GM19023 (cell line): ENCODE data around the gene GPR17.

Source experiments
- ATAC-seq: cut with Tn5 transposase; IDR thresholded peaks from one replicate; pipeline ENCODE4 v1.9.1; 2021; ENCODE audit warnings: mild to moderate bottlenecking, moderate library complexity; ENCODE audit not compliant: unreplicated experiment

GPR17 gene

DNA sequence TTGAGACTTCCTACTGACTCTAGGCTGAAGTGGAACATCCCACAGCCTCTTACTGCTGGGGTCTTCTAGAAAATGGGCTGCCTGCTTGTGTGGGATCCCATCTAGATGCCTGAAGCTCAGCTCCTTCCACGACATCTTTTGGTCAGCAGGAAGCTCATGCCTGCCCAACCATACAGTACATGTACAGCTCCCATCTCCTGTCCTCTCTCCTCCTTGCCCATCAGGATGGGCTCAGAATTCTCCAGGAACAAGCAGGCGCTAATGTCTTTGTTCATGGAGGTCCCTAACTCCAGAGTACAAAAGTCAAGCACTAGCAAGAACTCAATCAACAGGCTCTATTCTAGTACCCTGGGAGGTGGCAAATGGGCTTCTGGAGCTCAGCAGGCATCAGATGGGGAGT lies 31.7 kb upstream of the GPR17 start:
- ATAC-seq, result no peak

DNA sequence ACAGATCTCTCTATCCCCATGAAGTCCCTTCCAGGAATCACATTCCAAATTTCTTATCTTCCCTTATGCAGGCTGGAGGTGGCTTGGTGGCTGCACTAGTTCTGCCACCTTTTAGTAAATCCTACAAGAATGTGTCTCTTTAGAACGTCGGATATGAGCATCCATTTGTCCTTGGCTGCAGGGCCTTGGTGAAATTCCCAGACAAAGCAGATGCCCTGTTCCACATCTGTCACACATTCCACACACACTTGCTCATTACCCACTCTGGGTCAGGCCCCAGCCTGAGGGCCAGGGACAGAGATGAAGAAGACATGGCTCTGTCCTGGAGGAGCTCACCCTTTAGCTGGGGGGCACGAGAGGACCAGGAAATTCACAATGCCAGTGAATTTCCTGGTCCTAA lies 31.2 kb upstream of the GPR17 start:
- no peak for ATAC-seq

DNA sequence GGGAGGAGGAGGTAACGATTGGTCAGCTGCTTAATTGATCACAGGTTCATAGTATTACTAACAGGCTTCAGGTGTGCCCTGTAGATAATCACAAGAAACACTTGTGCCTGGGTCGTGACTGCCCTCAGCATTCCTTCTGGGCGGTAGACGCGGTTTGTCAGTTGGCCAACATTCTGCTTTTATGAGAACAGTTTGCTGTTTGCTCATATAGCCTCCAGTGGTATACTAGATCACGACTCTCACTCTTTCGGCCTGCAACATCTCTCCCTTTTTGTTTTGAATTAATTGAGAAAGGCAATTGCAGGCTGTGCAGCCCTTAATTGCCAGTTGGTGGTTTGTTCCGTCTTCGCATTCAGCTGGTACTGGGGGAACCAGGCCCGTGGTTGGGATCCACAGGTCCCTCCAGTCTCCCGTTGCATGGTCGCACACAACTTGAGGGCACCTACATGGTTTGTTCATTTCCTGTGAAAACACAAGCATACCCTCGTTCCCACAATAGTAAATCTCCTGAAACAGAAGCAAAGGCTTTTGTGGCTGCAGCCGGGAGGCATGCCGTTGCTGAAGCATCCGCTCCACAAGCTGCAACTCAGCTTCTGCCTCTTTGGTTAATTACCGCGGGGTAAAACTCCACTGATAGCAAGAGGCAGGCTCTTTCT lies 30.3 kb upstream of the GPR17 start:
- ATAC-seq, result no peak

DNA sequence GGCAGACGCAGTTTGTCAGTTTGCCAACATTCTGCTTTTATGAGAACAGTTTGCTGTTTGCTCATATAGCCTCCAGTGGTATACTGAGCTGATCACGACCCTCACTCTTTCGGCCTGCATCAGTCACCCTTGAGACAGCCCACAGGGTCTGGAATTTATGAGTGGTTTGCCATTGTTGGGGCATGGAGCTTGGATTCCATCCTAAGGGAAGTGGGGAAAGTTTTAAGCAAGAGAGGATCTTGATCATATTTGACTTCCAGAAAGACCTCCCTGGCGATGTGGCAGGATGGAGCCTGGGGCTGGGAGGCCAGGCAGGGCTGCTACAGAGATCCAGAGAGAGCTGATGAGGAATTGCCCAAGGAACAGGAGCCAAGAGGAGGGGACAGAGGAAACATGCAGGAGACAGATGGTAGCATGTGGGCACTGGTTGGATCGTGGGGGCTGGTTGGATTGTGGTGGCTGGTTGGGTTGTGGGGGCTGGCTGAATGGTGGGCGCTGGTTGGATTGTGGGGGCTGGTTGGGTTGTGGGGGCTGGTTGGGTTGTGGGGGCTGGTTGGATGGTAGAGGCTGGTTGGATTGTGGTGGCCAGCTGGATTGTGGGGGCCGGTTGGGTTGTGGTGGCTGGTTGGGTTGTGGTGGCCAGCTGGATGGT lies 27.3 kb upstream of the GPR17 start:
- ATAC-seq, result no peak

DNA sequence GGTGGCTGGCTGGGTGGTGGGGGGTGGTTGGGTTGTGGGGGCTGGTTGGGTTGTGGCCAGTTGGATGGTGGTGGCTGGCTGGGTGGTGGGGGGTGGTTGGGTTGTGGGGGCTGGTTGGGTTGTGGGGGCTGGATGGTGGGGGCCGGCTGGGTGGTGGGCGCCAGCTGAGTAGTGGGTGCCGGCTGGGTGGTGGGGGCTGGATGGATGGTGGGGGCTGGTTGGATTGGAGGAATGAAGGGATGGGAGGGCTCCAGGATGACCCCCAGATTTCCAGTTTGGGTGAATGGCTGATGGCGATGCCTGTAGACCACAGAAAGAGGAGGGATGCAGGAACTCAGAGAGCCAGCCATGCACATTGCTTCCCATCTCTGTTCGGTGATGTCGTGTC lies 26.8 kb upstream of the GPR17 start:
- no peak for ATAC-seq

DNA sequence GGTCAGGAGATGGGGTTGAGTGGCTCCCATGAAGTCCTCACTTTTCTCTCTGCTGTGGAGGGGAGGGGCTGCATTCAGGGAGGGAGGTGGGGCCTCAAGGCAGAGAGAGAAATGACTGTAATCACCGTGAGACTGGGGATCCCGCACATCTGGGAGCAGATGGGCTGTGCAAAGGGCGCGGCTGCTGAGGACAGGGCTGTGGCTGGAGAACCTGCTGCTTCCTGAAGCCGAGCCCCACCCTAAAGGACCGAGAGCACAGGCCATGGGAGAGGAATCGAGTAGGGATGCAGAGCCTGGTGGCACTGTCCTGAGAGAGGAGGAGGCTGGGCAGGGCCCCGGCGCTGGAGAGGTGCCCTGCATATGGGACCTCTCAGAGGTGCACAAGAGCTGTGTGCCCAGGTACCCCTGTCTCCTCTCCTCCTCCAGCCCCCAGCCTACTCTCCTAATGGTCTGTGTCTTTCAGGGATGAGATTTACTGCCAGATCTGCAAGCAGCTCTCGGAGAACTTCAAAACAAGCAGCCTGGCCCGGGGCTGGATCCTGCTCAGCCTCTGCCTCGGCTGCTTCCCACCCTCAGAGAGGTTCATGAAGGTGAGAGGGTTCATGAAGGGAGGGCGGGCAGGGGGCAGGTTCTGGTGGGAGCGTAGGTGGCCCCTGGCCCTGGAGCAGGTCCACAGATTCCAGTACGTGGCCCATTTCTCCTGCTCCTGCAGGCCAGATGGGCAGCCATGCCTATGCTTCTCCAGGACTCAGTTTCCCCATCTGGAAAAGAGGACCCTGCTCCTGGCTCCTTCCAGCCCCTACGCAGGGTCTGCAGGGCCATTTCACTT lies 25.9 kb upstream of the GPR17 start:
- peak; percentile 62 for ATAC-seq

DNA sequence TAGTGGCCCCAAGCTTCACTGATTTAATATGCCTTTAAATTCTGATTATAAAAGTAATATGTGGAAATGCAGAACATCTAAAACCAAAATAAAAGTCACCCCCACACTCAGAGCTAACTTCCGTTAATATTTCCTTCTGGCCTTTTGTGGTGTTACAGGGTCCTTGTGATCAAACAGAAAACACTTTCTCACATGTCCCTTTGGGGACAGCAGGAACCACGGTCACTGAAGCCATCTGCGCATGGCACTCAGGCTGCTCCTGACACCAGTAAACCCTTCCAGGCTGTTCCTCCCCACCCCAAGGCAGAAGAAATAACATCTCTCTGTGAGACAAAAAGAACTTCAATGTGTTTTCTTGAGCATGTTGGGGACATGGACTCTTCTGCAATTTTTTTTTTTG lies 25.1 kb upstream of the GPR17 start:
- no peak for ATAC-seq

DNA sequence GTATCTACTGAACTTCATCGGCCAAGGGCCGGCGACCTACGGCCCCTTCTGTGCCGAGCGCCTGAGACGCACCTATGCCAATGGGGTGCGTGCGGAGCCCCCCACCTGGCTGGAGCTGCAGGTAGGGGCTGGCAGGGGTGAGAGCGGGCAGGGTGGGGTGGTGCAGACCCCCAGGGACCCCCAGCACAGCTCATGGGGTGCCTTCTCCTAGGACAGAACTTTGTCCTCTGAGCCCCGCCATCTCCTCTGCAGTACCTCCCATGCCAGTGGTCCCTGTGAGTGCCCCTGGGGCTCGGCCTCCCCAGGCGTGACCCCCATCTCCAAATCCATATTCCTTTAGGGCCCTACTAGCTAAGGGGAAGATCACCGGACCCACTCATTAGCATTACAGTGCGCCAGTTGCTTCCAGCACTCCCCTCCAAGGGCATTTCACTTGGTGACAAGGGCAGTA lies 23.9 kb upstream of the GPR17 start:
- ATAC-seq, result no peak

DNA sequence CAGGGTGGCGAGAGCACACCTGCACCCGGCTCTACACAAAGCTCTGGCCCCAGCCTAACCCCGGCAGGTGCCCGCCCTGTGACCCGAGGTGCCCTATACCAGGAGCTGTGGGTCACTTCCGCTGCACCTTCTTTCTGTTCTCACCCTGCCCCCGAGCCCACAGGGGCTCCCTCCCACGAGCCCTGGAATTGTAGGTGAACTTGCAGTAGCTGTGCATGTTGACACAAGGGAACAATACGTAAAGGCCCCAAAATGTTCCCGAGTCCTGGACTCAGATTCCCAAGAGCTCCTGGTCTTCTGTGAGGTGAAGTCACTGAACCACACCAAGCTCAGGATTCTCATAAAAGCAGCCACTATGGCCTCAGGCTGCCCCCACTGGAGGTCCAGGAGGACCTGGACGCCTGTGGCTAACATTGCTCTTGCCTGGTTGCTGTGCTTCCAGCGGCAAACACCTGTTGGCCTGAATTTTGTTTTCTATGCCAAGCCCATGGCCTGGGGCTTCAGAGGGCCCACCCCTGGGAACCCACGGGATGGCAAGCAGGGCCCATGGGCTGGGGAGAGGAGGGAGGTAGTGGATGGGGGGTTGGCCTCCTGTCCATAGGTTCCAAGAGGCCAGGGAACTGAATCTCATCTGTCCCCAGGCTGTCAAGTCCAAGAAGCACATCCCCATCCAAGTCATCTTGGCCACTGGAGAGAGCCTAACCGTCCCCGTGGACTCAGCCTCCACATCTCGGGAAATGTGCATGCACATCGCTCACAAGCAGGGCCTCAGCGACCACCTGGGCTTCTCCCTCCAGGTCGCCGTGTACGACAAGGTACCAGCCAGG lies 23.2 kb upstream of the GPR17 start:
- ATAC-seq, result no peak

DNA sequence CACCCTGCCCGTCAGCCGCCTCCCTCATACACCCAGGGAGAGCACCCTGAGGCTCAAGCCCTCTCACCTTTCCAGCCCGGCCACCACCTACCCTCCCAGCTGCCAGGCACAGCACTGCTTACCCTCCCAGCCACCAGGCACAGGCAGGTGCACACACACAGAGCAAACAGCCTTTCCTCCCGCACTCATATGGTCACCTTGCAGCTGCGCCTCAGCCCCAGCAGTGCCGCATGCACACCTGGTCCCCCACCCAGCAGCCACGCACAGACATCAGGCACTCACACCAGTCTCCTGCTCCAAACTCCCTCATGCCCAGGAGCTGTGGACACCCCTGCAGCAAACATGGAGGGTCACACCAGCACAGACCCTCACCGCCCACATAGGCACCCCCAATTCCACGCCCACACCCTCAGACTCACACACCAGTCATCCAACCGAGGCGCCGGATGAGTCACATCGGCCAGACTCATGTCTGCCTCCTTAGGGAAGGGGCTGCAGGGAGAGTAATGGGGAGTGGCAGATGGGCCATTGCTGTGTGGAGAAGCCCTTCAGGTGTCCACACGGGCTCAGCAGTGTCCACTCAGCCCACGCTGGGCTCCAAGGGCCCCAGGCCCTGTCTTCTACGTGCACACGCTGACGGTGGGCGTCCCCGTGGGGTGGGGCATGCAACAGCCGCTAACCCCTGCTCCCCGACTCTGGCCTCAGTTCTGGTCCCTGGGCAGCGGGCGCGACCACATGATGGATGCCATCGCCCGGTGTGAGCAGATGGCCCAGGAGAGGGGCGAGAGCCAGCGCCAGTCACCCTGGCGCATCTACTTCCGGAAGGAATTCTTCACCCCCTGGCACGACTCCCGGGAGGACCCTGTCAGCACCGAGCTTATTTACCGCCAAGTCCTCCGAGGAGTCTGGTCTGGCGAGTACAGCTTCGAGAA lies 22.3 kb upstream of the GPR17 start:
- no peak for ATAC-seq

DNA sequence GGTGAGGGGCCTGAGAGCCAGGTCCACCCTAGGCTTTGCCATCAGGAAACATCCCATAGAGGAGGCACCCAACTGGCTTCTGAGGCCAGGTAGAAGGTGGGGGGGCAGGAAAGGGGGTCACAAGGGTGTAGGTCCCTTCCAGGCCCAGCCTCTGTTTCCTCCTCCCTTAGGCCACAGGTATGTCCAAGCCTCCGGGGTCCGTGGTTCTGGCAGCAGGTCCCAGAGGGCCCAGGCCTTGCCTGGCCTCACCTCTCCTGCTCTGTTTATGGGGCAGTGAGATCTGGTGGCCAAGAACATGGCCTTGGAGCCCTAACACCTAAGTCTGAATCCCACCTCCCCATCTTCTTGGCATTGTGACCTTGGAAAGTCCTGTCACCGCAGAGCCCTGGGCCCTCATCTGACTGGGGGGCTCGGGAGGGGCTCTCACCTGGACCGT lies 21.6 kb upstream of the GPR17 start:
- no peak for ATAC-seq

DNA sequence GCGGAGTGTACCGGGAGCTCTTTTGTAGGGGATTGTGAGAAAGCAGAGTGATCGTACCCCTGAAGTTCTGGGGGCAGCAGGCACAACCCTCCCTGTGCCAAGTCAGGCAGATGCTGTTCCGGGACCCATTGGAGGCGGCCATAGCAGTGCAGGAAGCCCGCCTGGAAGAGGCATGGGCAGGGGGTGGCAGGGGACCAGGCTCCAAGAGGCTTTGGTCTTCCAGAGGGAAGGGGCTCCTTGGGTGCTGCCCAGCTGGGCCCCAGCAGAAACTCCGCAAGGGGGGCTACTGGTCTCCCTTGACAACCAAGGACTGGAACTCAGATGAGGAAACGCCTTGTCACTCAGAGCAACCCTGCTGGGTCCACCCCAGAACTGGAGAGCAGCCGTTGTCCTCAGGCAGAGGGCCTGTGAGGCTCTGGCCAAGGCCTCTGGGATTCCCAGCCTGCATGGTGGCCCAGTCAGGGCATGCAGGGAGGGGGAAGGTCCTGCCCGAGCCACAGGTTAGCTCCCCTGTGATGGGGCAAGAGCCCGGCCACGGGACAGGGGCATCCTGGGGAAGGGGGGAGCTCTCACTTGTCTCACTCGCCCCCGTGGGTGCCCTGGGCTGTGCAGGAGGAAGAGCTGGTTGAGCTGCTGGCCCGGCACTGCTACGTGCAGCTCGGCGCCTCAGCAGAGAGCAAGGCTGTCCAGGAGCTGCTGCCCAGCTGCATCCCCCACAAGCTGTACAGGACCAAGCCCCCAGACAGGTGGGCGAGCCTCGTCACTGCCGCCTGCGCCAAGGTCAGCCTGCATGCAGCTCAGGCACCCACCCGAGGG lies 21.0 kb upstream of the GPR17 start:
- no peak for ATAC-seq

DNA sequence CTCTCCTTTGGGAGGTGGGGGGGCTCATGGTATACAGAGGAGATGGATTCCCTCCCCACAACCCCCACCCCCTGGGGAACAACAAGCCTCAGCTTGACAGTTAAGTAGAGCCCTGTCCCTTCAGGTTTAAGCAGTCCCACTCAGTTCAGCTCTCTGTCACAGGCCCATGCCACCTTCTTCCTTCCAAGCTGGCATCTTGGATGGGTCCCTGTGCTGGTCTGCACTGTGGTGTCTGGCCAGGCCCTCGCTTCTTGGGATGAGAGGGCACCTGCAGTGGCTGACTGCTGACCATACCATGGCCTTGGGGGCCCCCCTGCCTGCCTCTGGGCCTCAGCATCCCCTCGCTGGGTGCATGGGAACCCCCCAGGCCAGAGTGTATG lies 20.4 kb upstream of the GPR17 start:
- no peak for ATAC-seq

DNA sequence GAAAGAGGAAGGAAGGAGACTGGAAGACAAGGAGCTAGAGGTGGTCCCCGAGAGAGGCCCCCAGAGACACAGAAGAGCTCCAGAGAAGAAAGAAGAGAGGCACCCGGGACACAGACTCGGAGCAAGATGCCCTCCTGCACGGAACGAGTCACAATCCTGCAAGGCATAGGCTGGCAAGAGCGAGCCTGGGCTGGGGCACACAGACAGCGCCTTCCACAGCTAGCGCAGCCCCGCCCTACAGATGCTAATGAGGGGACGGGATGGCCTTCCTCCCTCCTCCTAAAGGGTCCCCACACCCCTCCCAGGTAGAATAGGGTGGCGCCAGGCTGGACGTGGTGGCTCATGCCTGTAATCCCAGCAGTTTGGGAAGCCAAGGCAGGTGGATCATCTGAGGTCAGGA lies 19.8 kb upstream of the GPR17 start:
- ATAC-seq, result no peak

DNA sequence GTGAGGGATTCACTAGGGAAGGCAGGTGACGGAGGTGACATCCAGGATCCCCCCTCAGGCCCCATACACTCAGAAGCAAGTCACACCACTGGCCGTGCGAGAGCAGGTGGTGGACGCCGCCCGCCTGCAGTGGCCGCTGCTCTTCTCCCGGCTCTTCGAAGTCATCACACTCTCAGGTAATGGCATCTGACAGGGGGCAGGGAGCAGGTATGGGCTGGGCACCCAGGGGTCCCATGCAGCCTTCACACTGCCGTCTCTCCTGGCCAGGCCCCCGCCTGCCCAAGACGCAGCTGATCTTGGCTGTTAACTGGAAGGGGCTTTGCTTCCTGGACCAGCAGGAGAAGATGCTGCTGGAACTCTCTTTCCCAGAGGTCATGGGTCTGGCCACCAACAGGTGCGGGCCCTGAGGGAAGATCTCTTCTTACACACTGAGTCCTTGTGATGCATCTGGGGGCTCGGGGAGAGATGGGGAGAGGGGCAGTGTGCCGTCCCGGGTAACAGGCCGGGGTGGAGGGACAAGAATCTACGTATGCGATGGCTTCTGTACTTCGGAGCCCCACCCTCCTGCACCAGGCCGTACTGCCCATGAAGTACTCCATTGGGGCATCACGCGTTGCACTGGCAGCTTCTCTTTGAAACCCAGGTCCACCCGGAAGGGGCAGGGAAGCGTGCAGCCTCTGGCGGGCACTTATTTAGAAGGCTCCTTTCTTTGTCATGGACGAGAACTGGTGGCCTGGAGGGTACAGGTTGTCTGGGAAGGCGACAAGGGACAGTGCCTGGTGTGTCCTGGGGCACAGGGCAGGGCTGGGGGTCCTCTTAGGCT lies 18.8 kb upstream of the GPR17 start:
- ATAC-seq, result no peak

DNA sequence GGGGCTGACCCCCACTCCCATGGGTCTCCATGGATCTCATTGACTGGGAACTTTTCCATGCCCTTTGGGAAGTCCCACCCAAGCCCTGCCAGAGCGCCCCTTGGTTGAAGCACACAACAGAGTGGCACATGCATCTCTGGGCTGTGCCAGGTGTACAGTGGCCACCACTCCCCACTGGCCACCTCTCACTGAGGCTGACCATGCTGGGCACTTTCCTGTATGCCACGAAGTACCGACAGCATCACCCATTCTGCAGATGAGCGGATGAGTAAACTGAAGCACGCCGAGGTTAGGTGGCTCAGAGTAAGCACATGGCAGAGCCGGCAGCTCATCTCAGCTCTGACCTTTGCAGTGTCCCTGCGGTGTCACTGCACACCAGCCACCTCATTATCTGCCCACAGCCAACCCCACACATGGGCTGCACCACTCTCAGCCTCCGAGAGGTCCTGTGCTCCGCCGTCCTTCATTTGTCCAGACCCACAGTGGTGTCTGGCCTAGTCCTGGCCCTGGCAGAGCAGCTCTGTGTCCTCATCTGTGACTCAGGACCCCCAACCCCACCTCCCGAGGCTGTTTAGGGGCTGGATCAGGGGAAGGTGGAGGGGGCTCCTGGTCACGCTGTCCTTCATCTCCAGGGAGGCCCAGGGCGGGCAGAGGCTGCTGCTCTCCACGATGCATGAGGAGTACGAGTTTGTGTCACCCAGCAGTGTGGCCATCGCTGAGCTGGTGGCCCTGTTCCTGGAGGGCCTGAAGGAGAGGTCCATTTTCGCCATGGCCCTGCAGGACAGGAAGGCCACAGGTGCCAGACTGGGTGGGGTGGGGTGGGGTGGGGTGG lies 18.0 kb upstream of the GPR17 start:
- no peak for ATAC-seq

DNA sequence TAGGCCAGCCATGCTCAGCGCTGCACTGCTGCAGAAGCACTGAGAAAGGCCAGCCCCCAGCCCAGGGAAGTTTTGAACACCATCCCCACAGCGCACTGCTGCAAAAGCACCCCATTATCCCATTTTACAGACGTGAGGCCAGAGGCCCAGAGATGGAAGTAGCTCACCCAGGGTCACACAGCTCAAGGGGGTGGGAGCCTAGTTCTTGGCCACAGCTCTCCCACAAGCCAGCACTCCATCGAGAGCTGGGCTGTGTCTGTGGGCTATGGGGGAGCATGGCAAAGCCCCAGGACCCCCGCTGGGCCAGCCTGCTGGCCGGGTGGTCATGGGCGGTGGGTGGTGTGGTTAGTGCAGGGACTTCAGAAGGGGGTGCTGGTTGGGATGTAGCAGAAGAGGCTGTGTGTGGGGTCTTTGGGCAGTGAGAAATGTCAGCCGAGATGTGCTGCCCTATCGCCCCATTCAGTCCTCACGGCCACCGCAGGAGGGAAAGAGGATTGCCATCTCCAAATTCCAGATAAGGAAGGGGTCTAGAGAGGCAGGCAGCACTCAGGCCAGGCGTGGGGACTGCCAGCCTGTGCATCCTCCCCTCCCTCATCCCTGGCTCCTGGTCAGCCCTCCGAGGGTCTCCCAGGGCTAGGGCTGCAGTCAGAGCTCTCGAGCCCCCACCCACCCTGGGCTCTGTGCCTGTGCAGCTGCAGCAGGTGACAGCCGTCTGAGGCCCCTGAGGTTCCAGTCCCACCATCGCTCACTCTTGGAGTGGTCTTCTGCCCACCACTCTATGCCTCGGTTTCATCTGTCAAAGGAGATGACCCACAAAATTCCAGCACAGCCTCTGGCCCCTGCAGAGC lies 17.0 kb upstream of the GPR17 start:
- no peak for ATAC-seq
